Sigmoid colon (tissue), 4 donors: ENCODE data around the gene GDE1.

Source experiments
- EP300 ChIP-seq, 4 donors: sonication (generic); formaldehyde crosslinking; IDR thresholded peaks; one replicate each; pipeline ENCODE4 v1.6.1; 2017; ENCODE audit warnings: antibody characterized with exemption in 4 of 4
- POLR2A ChIP-seq, 2 donors: fragments of 450-650 bp; IDR thresholded peaks; one replicate each; pipeline ENCODE4 v1.6.1; 2016; ENCODE audit warnings: antibody characterized with exemption in 2 of 2, mild to moderate bottlenecking in 2 of 2, moderate library complexity in 2 of 2
- POLR2AphosphoS5 ChIP-seq, 4 donors: sonication (generic); formaldehyde crosslinking; IDR thresholded peaks; one replicate each; pipeline ENCODE4 v1.6.1; 2017; ENCODE audit warnings: antibody characterized with exemption in 4 of 4
- TF ChIP-seq, protein P1 (sequence below), 4 experiments: fragments of 450-650 bp in 3 of 4; fragments of 200-600 bp in 1 of 4; IDR thresholded peaks; one replicate each; pipeline ENCODE4 v1.5.1; 2016 to 2019; ENCODE audit warnings: antibody characterized with exemption in 4 of 4, mild to moderate bottlenecking in 3 of 4, moderate library complexity in 2 of 4

- TF ChIP-seq, protein P1, sequence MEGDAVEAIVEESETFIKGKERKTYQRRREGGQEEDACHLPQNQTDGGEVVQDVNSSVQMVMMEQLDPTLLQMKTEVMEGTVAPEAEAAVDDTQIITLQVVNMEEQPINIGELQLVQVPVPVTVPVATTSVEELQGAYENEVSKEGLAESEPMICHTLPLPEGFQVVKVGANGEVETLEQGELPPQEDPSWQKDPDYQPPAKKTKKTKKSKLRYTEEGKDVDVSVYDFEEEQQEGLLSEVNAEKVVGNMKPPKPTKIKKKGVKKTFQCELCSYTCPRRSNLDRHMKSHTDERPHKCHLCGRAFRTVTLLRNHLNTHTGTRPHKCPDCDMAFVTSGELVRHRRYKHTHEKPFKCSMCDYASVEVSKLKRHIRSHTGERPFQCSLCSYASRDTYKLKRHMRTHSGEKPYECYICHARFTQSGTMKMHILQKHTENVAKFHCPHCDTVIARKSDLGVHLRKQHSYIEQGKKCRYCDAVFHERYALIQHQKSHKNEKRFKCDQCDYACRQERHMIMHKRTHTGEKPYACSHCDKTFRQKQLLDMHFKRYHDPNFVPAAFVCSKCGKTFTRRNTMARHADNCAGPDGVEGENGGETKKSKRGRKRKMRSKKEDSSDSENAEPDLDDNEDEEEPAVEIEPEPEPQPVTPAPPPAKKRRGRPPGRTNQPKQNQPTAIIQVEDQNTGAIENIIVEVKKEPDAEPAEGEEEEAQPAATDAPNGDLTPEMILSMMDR (IDR thresholded peaks at IDR 0.05), result no peak
- no peak for TF ChIP-seq POLR2A (IDR thresholded peaks at IDR 0.05)
- no peak for TF ChIP-seq POLR2AphosphoS5 (IDR thresholded peaks at IDR 0.05)
- TF ChIP-seq EP300 (IDR thresholded peaks at IDR 0.05), result no peak
Observed at GRCh38 chr16:19486051-19486450, 35.8 kb downstream of the GDE1 start.
